MM.1S (cell line): ENCODE data around the gene SUSD4.

Source experiments
- DNase-seq: peaks from one replicate; pipeline ENCODE4 v3.0.0-alpha.2; 2015
- H2AFZ ChIP-seq: fragments of 300-600 bp; sonication (generic); 2 replicates; pipeline ENCODE4 v1.6.0; 2016; ENCODE audit warnings: antibody characterized with exemption, low read length
- H3F3A ChIP-seq: fragments of 300-600 bp; sonication (generic); 2 replicates; pipeline ENCODE4 v1.6.1; 2016; ENCODE audit warnings: mild to moderate bottlenecking, antibody characterized with exemption, low read length, moderate library complexity, mixed read lengths; ENCODE audit not compliant: insufficient read depth
- H3K27ac ChIP-seq: fragments of 300-600 bp; sonication (generic); 2 replicates; pipeline ENCODE4 v1.5.1; 2016; ENCODE audit warnings: mild to moderate bottlenecking, low read length
- H3K27me3 ChIP-seq: fragments of 300-600 bp; sonication (generic); replicated peaks from 2 replicates; pipeline ENCODE4 v1.6.0; 2016; ENCODE audit warnings: low read length; ENCODE audit not compliant: insufficient read depth
- H3K36me3 ChIP-seq: fragments of 300-600 bp; sonication (generic); replicated peaks from 2 replicates; pipeline ENCODE4 v1.6.1; 2016; ENCODE audit warnings: mild to moderate bottlenecking, low read length, mixed read lengths; ENCODE audit not compliant: insufficient read depth
- H3K4me1 ChIP-seq: fragments of 300-600 bp; sonication (generic); 2 replicates; pipeline ENCODE4 v1.6.1; 2016; ENCODE audit warnings: low read length, mixed read lengths
- H3K4me2 ChIP-seq: fragments of 300-600 bp; sonication (generic); 2 replicates; pipeline ENCODE4 v1.6.0; 2016; ENCODE audit warnings: low read depth, low read length
- H3K4me3 ChIP-seq: fragments of 300-600 bp; sonication (generic); 2 replicates; pipeline ENCODE4 v1.5.1; 2016; ENCODE audit warnings: low read length, mixed read lengths
- H3K79me2 ChIP-seq: fragments of 300-600 bp; sonication (generic); 2 replicates; pipeline ENCODE4 v1.6.1; 2016; ENCODE audit warnings: mixed run types, low read length, mixed read lengths
- H3K9ac ChIP-seq: fragments of 300-600 bp; sonication (generic); 2 replicates; pipeline ENCODE4 v1.6.1; 2016; ENCODE audit warnings: low read length, mixed read lengths
- H3K9me2 ChIP-seq: fragments of 300-600 bp; sonication (generic); replicated peaks from 2 replicates; pipeline ENCODE4 v1.6.1; 2016; ENCODE audit warnings: mild to moderate bottlenecking, low read length, mixed read lengths; ENCODE audit not compliant: insufficient read depth
- H3K9me3 ChIP-seq: fragments of 300-600 bp; sonication (generic); replicated peaks from 2 replicates; pipeline ENCODE4 v1.6.1; 2016; ENCODE audit warnings: mild to moderate bottlenecking, low read length, mixed read lengths; ENCODE audit not compliant: insufficient read depth
- H4K20me1 ChIP-seq: fragments of 300-600 bp; sonication (generic); 2 replicates; pipeline ENCODE4 v1.6.1; 2016; ENCODE audit warnings: mild to moderate bottlenecking, low read length, moderate library complexity, mixed read lengths; ENCODE audit not compliant: insufficient read depth
- CTCF ChIP-seq: fragments of 300-600 bp; sonication (generic); IDR thresholded peaks from 2 replicates; pipeline ENCODE4 v1.5.1; 2016; ENCODE audit warnings: antibody characterized with exemption, low read length, mixed read lengths
- EZH2 ChIP-seq: fragments of 300-600 bp; sonication (generic); optimal IDR thresholded peaks from 2 replicates; pipeline ENCODE3; 2017; ENCODE audit warnings: low read depth, mild to moderate bottlenecking, antibody characterized with exemption, low read length, mixed read lengths
- EZH2phosphoT487 ChIP-seq: fragments of 300-600 bp; sonication (generic); IDR thresholded peaks from 2 replicates; pipeline ENCODE4 v1.6.1; 2018; ENCODE audit warnings: antibody characterized with exemption, low read length

The SUSD4 gene

DNA sequence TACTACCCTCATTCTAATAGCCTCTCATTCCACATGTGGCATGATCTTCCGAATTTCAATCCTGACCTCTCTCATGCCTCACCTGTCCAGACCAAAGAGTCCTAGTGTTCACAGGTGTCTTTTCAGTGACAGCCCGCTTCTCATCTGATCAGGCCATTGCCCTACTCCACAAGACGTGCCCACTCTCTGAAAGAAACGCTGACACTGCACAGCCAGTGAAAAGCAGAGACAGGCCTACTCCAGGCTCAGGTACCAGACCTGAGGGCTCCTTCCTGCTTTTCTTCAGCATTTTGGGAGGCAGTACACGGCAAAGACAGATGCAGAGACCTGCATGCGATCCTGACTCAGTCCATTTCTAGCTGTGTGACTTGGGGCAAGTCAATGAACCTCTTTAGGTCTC, 43.0 kb downstream of the SUSD4 start:
- Histone ChIP-seq H3K9me3 (no peaks in the 10 kb centered on the region), H4K20me1 (no peaks in the 10 kb centered on the region), H3K27ac (no peak overlapping the region), H3K27me3 (no peaks in the 10 kb centered on the region), H3K4me3 (no peak overlapping the region), H3K9ac (no peak overlapping the region), H3F3A (no peaks in the 10 kb centered on the region), H3K79me2 (no peaks in the 10 kb centered on the region), H3K4me1 (no peaks in the 10 kb centered on the region), H3K36me3 (no peaks in the 10 kb centered on the region), H3K9me2 (no peaks in the 10 kb centered on the region), H3K4me2 (no peak overlapping the region), H2AFZ (no peak overlapping the region)
- no peak for DNase-seq
- TF ChIP-seq EZH2 (no peak), EZH2phosphoT487 (no peak), CTCF (no peak)

DNA sequence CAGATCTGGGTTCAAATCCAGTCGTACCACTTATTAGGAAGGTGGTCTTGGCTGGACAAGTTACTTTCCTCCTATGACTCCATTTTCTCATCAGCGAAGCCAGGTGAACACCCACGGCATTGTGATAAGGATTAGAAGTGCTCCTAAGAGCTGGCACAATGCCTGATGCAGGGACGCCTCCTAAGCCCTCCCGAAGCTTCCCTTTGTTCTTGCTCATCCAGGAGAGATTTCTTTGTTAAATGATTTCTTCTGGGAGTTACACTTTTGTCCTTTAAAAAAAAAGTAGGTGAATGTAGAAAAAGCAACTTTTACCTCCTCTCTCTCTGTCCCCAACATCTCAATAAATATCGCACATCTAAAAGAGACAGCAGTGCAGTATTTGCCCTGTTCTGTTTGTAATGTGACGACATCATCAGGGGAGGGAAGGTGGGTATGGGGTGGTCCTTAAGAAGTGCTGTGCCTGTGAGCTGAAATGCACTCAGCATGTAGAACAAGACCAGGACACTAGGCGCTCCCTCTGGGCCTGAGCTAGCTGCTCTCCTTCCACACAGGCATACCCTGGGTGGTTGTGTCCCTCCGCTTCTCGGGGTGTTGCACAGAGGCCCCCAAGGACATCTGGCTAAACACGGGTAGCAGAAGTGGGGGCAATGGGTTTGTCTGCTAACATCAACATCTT, 43.9 kb downstream of the SUSD4 start:
- no peak for TF ChIP-seq CTCF
- TF ChIP-seq EZH2phosphoT487: no peak
- TF ChIP-seq EZH2: no peak
- Histone ChIP-seq H3K4me3 (no peak overlapping the region), H3K4me2 (no peak overlapping the region), H3K27ac (no peak overlapping the region), H3K9me2 (no peaks in the 10 kb centered on the region), H3K9me3 (no peaks in the 10 kb centered on the region), H2AFZ (no peak overlapping the region), H3F3A (no peaks in the 10 kb centered on the region), H3K9ac (no peak overlapping the region), H3K79me2 (no peaks in the 10 kb centered on the region), H3K27me3 (no peaks in the 10 kb centered on the region), H3K4me1 (no peaks in the 10 kb centered on the region), H4K20me1 (no peaks in the 10 kb centered on the region), H3K36me3 (no peaks in the 10 kb centered on the region)
- DNase-seq: no peak

DNA sequence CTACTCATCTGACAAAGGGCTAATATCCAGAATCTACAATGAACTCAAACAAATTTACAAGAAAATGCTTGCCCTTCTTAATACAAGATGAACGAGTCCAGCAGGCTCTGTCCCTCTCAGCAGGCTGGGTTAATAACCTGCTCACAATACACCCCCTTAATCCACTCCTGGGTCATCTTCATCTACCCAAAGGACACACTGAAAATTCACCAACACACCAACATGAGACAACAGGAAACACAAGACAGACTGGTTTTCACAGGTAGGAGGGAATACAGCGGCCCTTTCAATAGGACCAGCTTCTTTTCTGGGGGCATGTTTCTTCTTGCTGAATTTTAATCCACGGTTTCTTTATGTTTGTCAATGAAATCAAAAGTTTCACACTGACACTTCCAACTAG, 44.6 kb downstream of the SUSD4 start:
- DNase-seq: no peak
- H3K9me2 ChIP-seq: no peaks in the 10 kb centered on the region
- H3K27ac ChIP-seq: no peak overlapping the region
- no peak overlapping the region for H3K9ac ChIP-seq
- H3K79me2 ChIP-seq: no peaks in the 10 kb centered on the region
- no peaks in the 10 kb centered on the region for H3K9me3 ChIP-seq
- no peak overlapping the region for H2AFZ ChIP-seq
- H3K4me2 ChIP-seq: no peak overlapping the region
- no peaks in the 10 kb centered on the region for H3K4me1 ChIP-seq
- no peak overlapping the region for H3K4me3 ChIP-seq
- no peaks in the 10 kb centered on the region for H3K36me3 ChIP-seq
- no peaks in the 10 kb centered on the region for H3F3A ChIP-seq
- TF ChIP-seq CTCF (no peak), EZH2 (no peak), EZH2phosphoT487 (no peak)
- no peaks in the 10 kb centered on the region for H3K27me3 ChIP-seq
- no peaks in the 10 kb centered on the region for H4K20me1 ChIP-seq
